Suprapubic skin (tissue), 4 donors: ENCODE measurements around the gene PDE6A. TPM values are rescaled to one million over a fixed set of nuclear protein-coding genes. Genes with fewer than 3 reads are reported as not detected.
A peak's percentile ranks its signal among the peaks of the same experiment; 100 is the strongest.

Experiments used
- DNase-seq, 2 donors: peaks; one replicate each; pipeline ENCODE4 v3.0.0-alpha.2; 2019; ENCODE audit warnings: low spot score in 2 of 2
- H3K27ac ChIP-seq: fragments of 200-600 bp; sonication (generic); one replicate; pipeline ENCODE4 v1.5.1; 2019
- H3K27me3 ChIP-seq: fragments of 200-600 bp; sonication (generic); one replicate; pipeline ENCODE4 v1.5.1; 2019
- H3K36me3 ChIP-seq: fragments of 200-600 bp; sonication (generic); one replicate; pipeline ENCODE4 v1.5.1; 2019
- H3K4me1 ChIP-seq: fragments of 200-600 bp; sonication (generic); one replicate; pipeline ENCODE4 v1.5.1; 2019
- H3K4me3 ChIP-seq: fragments of 200-600 bp; sonication (generic); one replicate; pipeline ENCODE4 v1.5.1; 2019; ENCODE audit warnings: mild to moderate bottlenecking
- H3K9me3 ChIP-seq: fragments of 200-600 bp; sonication (generic); one replicate; pipeline ENCODE4 v1.5.1; 2019
- CTCF ChIP-seq, 2 donors: fragments of 200-600 bp in 1 of 2; fragments of 450-650 bp in 1 of 2; sonication (generic) in 1 of 2; IDR thresholded peaks; one replicate each; pipeline ENCODE4 v1.5.1; 2016 to 2019; ENCODE audit warnings: antibody characterized with exemption in 2 of 2, mild to moderate bottlenecking in 1 of 2, moderate library complexity in 1 of 2
- EP300 ChIP-seq: sonication (generic); formaldehyde crosslinking; IDR thresholded peaks from one replicate; pipeline ENCODE4 v1.6.1; 2017; ENCODE audit warnings: antibody characterized with exemption
- POLR2A ChIP-seq, 2 donors: fragments of 450-650 bp; IDR thresholded peaks; one replicate each; pipeline ENCODE4 v1.6.1; 2017; ENCODE audit warnings: antibody characterized with exemption in 2 of 2, mild to moderate bottlenecking in 2 of 2, moderate library complexity in 2 of 2
- POLR2AphosphoS5 ChIP-seq, 3 donors: sonication (generic); formaldehyde crosslinking; IDR thresholded peaks; one replicate each; pipeline ENCODE4 v1.6.1; 2017; ENCODE audit warnings: antibody characterized with exemption in 3 of 3
- WGBS: methylation state at CpG from one replicate; pipeline ENCODE4 v1.1.5; 2018; 5-methylcytosine and 5-hydroxymethylcytosine counted together
- total RNA-seq, 4 donors: library from RNA; depleted of rRNA; stranded (reverse); fragments of >200 nt; gene quantifications; one replicate each; pipeline ENCODE4 v1.1.0, GENCODE V29; 2016

The PDE6A gene
- total RNA-seq, 4 donors from 2014 or later: 0.17 to 2.9 (median 1.3) TPM

GRCh38 chr5:149827546-149827945, 117.0 kb downstream of the PDE6A start:
- no peak overlapping the region for H3K4me3 ChIP-seq
- no peak overlapping the region for H3K27ac ChIP-seq
- WGBS: 95% methylated on average over 5 of the region's 5 CpGs
- peaks cover 12% of the 10 kb centered on the region for H3K4me1 ChIP-seq
- no peak for TF ChIP-seq EP300
- TF ChIP-seq POLR2A (IDR thresholded peaks at IDR 0.05): no peak
- TF ChIP-seq POLR2AphosphoS5 (IDR thresholded peaks at IDR 0.05): no peak
- TF ChIP-seq CTCF (IDR thresholded peaks at IDR 0.05): no peak
- no peaks in the 10 kb centered on the region for H3K27me3 ChIP-seq
- no peak for DNase-seq
- H3K36me3 ChIP-seq: peaks cover 18% of the 10 kb centered on the region
- H3K9me3 ChIP-seq: no peaks in the 10 kb centered on the region

- no peak overlapping the region for H3K27ac ChIP-seq
- H3K4me1 ChIP-seq: peaks cover 12% of the 10 kb centered on the region
- H3K36me3 ChIP-seq: peaks cover 15% of the 10 kb centered on the region
- no peaks in the 10 kb centered on the region for H3K9me3 ChIP-seq
- DNase-seq: no peak
- WGBS: 91% methylated on average over 5 of the region's 5 CpGs
- TF ChIP-seq CTCF (IDR thresholded peaks at IDR 0.05): no peak
- no peak for TF ChIP-seq EP300
- TF ChIP-seq POLR2A (IDR thresholded peaks at IDR 0.05): no peak
- H3K27me3 ChIP-seq: no peaks in the 10 kb centered on the region
- H3K4me3 ChIP-seq: no peak overlapping the region
Observed at GRCh38 chr5:149827086-149827485, 117.5 kb downstream of the PDE6A start.

- Histone ChIP-seq H3K27ac (no peak overlapping the region), H3K4me3 (no peak overlapping the region), H3K4me1 (peaks cover 16% of the 10 kb centered on the region), H3K36me3 (peaks cover 13% of the 10 kb centered on the region), H3K9me3 (no peaks in the 10 kb centered on the region), H3K27me3 (no peaks in the 10 kb centered on the region)
- no peak for DNase-seq
- WGBS: 70% methylated on average over 2 of the region's 9 CpGs
- TF ChIP-seq POLR2AphosphoS5 (IDR thresholded peaks at IDR 0.05) (no peak), CTCF (IDR thresholded peaks at IDR 0.05) (no peak), POLR2A (IDR thresholded peaks at IDR 0.05) (no peak), EP300 (no peak)
Observed at GRCh38 chr5:149826574-149826973, 118.0 kb downstream of the PDE6A start.

GRCh38 chr5:149824846-149825245, 119.7 kb downstream of the PDE6A start:
- no peak for DNase-seq
- Histone ChIP-seq H3K27me3 (no peaks in the 10 kb centered on the region), H3K4me3 (no peak overlapping the region), H3K36me3 (peaks cover 4% of the 10 kb centered on the region), H3K27ac (no peak overlapping the region), H3K9me3 (no peaks in the 10 kb centered on the region), H3K4me1 (peaks cover 26% of the 10 kb centered on the region)
- 59% methylated on average over 16 of the region's 16 CpGs for WGBS
- TF ChIP-seq CTCF (IDR thresholded peaks at IDR 0.05) (no peak), EP300 (no peak), POLR2A (IDR thresholded peaks at IDR 0.05) (no peak), POLR2AphosphoS5 (IDR thresholded peaks at IDR 0.05) (no peak)

- WGBS: 82% methylated on average over 7 of the region's 7 CpGs
- no peaks in the 10 kb centered on the region for H3K27me3 ChIP-seq
- peak overlapping the region; percentile 12 for H3K27ac ChIP-seq
- peaks cover 4% of the 10 kb centered on the region for H3K36me3 ChIP-seq
- no peak for DNase-seq
- TF ChIP-seq CTCF (IDR thresholded peaks at IDR 0.05) (no peak), EP300 (no peak), POLR2A (IDR thresholded peaks at IDR 0.05) (no peak), POLR2AphosphoS5 (IDR thresholded peaks at IDR 0.05) (no peak)
- peaks cover 26% of the 10 kb centered on the region for H3K4me1 ChIP-seq
- H3K4me3 ChIP-seq: no peak overlapping the region
- H3K9me3 ChIP-seq: no peaks in the 10 kb centered on the region
Observed at GRCh38 chr5:149824120-149824519, 120.5 kb downstream of the PDE6A start.
